Effector memory CD4-positive, alpha-beta T cell (primary cell): ENCODE data around the gene ENAH.

Experiments
- DNase-seq, 3 donors: peaks; one replicate each; pipeline ENCODE4 v3.0.0-alpha.2; 2020
- H3K27ac ChIP-seq: 2 replicates; pipeline ENCODE4 v1.7.0; 2013; ENCODE audit warnings: mild to moderate bottlenecking, low read length, moderate library complexity; ENCODE audit not compliant: insufficient read depth, poor library complexity, severe bottlenecking
- H3K27me3 ChIP-seq: replicated peaks from 2 replicates; pipeline ENCODE4 v1.7.0; 2013; ENCODE audit warnings: mild to moderate bottlenecking, low read length; ENCODE audit not compliant: insufficient read depth, control insufficient read depth, poor library complexity, severe bottlenecking
- H3K36me3 ChIP-seq: 2 replicates; pipeline ENCODE4 v1.7.0; 2013; ENCODE audit warnings: mild to moderate bottlenecking, low read length, moderate library complexity; ENCODE audit not compliant: control insufficient read depth, insufficient read depth
- H3K4me1 ChIP-seq: 2 replicates; pipeline ENCODE4 v1.7.0; 2013; ENCODE audit warnings: low read length, mild to moderate bottlenecking; ENCODE audit not compliant: control insufficient read depth, insufficient read depth, poor library complexity, severe bottlenecking
- H3K4me3 ChIP-seq: 2 replicates; pipeline ENCODE4 v1.7.0; 2013; ENCODE audit warnings: low read length, low read depth, mild to moderate bottlenecking; ENCODE audit not compliant: insufficient read depth, poor library complexity, severe bottlenecking
- H3K9me3 ChIP-seq: 2 replicates; pipeline ENCODE4 v1.7.0; 2013; ENCODE audit warnings: mild to moderate bottlenecking, low read length, moderate library complexity; ENCODE audit not compliant: control insufficient read depth

Gene ENAH

GRCh38 chr1:225485991-225486530 lies 166.9 kb downstream of the ENAH start:
- Histone ChIP-seq H3K27me3 (no peaks in the 10 kb centered on the region), H3K9me3 (no peaks in the 10 kb centered on the region), H3K36me3 (no peaks in the 10 kb centered on the region), H3K4me1 (no peaks in the 10 kb centered on the region), H3K27ac (no peak overlapping the region), H3K4me3 (no peak overlapping the region)
- DNase-seq = no peak

DNA sequence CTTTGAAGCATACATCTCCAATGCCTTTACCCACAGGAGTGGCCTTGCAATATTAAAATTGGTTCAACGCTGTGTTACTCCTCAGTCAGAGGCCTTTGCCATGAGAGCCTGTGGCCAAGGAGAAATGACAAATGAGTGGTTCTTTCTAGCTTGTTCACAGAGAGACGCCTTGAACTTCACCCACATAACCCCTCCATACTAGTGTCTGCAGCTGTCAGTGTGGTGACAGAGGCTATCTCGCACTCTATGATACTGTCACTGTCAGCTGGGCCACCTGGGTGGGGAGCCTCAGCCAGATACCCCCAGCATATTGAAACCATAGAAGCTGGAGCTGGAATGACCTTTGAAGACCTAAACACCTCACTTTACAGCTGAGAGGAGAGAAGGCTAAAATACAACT lies 167.7 kb downstream of the ENAH start:
- Histone ChIP-seq H3K4me1 (no peaks in the 10 kb centered on the region), H3K4me3 (no peak overlapping the region), H3K9me3 (no peaks in the 10 kb centered on the region), H3K27me3 (no peaks in the 10 kb centered on the region), H3K27ac (no peak overlapping the region), H3K36me3 (no peaks in the 10 kb centered on the region)
- no peak for DNase-seq

DNA sequence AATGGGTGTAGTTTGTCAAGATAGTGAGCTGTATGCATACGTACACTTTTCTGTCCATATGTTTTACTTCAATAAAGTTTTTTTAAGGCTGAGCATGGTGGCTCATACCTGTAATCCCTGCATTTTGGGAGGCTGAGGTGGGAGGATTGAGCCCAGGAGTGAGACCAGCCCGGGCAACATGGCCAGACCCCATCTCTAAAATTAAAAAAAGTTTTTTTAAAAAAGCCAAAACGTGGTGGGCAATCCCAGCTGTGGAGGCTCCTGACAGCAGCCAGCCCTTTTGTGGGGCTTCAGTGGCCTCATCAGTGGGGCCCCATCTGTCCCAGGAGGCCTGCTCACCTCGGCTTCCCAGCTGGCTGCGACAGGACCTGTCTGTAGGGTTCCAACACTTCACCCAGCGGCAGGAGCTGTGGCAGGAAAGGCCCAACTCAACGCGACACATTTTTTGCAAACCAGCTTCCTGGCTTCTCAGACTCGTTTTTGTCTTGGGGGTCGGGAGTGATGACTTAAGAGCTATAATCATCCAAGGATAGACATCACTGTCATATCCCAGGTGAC lies 168.2 kb downstream of the ENAH start:
- no peaks in the 10 kb centered on the region for H3K27me3 ChIP-seq
- no peaks in the 10 kb centered on the region for H3K36me3 ChIP-seq
- DNase-seq = no peak
- H3K9me3 ChIP-seq = no peaks in the 10 kb centered on the region
- no peak overlapping the region for H3K4me3 ChIP-seq
- H3K4me1 ChIP-seq = no peaks in the 10 kb centered on the region
- no peak overlapping the region for H3K27ac ChIP-seq

DNA sequence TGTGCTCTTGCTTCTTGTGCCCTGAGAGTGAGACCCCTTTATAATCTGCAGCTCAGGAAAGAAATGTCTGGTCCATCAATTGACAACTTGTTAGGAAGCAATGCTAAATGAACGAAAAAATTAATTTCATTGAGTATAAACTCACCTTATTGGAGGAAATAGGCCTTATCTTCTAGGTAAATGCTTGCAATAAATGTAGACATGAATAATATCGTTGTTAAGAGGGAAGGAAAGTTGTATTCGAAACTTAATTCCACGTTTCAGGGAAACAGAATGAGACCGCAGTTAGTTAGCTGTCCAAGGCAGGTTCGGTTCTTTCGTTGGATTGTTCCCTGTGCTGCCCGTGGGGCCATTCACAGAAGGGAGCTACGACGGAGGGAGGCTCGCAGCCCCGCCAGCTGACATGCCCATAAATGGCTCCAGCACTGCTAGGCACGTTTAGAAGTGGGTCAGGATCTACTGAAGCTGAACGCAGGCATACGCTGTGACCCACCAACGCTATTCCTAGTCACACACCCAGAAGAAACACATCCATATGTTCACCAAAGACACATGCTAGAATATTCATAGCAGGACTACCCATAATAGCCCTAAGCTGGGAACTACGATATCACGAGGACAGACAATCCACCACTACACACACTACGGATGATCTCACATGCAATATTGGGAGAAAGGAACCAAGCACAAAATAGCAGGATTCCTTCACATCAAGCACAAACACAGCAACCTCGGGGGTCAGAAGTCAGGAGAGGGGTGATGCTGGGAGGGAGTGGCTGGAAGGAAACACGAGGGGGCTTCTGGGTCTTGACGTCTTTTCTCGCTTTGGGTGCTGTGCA lies 168.9 kb downstream of the ENAH start:
- Histone ChIP-seq H3K4me1 (no peaks in the 10 kb centered on the region), H3K27ac (no peak overlapping the region), H3K36me3 (no peaks in the 10 kb centered on the region), H3K9me3 (no peaks in the 10 kb centered on the region), H3K4me3 (no peak overlapping the region), H3K27me3 (no peaks in the 10 kb centered on the region)
- no peak for DNase-seq

DNA sequence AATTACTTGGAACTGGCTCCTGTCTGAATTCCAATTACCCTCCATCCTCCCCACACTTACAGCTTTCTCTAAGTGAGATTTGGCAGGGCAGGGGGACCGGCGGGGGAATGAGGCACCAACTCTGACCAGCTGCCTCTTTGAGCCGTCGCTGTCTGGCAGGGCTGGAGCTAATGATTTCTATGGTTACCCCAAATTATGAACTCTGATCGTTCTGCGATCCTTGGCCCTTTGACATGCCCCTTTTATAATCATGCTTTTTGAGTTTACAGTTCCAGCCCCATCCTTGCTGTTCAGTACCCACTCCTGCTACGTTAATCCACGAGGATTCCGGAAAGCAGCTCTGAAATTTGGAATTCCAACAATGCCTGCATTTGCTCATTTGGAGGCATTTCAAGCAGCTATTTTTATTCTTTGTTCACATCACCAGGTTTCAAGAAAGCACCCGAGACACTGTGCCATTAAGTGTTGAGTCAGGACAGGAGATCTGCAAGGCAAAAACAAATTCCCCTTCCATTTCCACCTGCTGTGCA lies 170.4 kb downstream of the ENAH start:
- no peak for DNase-seq
- Histone ChIP-seq H3K4me3 (no peak overlapping the region), H3K27me3 (no peaks in the 10 kb centered on the region), H3K36me3 (no peaks in the 10 kb centered on the region), H3K4me1 (peaks cover 8% of the 10 kb centered on the region), H3K9me3 (no peaks in the 10 kb centered on the region), H3K27ac (no peak overlapping the region)

GRCh38 chr1:225481738-225482137 lies 171.2 kb downstream of the ENAH start:
- H3K9me3 ChIP-seq = no peaks in the 10 kb centered on the region
- H3K4me1 ChIP-seq = peaks cover 9% of the 10 kb centered on the region

DNA sequence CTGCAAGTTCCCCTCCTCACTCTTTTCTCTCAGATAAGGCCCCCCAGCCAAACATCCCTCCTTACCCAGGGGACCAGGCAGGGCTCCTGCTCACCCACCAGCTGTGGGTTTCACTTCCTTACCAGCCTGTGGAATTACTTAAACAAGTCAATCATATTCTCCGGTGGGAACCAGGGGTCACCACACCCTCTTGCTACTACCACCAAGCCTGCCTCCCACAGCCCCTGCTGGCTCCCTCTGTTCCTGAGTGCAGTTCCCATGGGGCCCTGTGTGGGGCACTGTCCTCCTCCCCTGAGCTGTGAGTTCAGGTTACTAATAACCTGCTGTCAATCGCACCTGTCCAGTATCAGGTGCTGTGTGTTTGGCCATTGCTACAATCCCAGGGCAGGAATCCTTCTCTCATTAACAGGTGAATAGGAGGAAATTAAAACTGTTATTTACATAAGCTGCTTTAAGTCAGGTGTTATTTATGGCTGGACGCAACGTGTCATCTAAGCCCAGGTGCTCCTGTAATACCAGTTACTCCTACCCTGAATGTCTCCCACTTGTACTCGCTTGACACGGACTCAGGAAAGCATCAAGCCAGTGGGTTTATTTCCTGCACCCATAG lies 172.0 kb downstream of the ENAH start:
- H3K4me1 ChIP-seq = peaks cover 9% of the 10 kb centered on the region
- H3K9me3 ChIP-seq = no peaks in the 10 kb centered on the region
- no peaks in the 10 kb centered on the region for H3K36me3 ChIP-seq
- no peak for DNase-seq
- H3K27ac ChIP-seq = no peak overlapping the region
- H3K4me3 ChIP-seq = no peak overlapping the region
- H3K27me3 ChIP-seq = no peaks in the 10 kb centered on the region

More at GRCh38 chr1:225481738-225482137, 171.2 kb downstream of the ENAH start:
- H3K27ac ChIP-seq = no peak overlapping the region
- H3K4me3 ChIP-seq = no peak overlapping the region
- no peak for DNase-seq
- no peaks in the 10 kb centered on the region for H3K36me3 ChIP-seq
- no peaks in the 10 kb centered on the region for H3K27me3 ChIP-seq

DNA sequence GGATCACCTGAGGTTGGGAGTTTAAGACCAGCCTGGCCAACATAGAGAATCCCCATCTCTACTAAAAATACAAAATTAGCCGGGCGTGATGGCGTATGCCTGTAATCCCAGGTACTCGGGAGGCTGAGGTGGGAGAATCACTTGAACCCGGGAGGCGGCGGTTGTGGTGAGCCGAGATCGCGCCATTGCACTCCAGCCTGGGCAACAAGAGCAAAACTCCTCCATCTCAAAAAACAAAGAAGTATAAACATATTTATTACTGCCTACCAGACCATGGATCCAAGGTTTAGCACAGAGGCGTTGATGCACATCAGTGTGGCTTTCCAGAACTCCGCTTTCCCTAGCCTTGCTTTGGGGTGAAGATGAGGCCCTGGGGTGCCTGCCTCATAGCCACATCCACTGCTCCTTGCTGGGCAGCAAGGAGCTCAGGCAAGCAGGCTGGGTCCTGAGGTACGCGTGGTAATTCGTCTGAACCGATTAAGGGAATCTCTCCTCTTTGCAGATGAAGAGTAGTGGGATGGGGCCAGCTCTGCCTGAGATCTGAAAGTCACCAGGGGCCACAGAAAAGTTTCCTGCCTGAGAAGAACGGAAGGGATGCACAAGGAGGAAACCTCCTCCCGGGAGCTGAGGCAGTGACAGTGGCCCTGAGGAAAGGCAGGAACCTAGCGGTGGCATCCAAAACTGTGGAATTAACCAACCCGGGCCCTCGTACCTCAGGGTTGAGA lies 172.8 kb downstream of the ENAH start:
- no peak overlapping the region for H3K27ac ChIP-seq
- no peaks in the 10 kb centered on the region for H3K36me3 ChIP-seq
- DNase-seq = no peak
- H3K9me3 ChIP-seq = no peaks in the 10 kb centered on the region
- H3K4me3 ChIP-seq = no peak overlapping the region
- no peaks in the 10 kb centered on the region for H3K27me3 ChIP-seq
- peaks cover 12% of the 10 kb centered on the region for H3K4me1 ChIP-seq

- Histone ChIP-seq H3K4me1 (peaks cover 14% of the 10 kb centered on the region), H3K4me3 (no peak overlapping the region), H3K9me3 (no peaks in the 10 kb centered on the region), H3K27ac (no peak overlapping the region), H3K36me3 (no peaks in the 10 kb centered on the region), H3K27me3 (no peaks in the 10 kb centered on the region)
- DNase-seq = no peak
Measured at GRCh38 chr1:225479341-225479740, 173.6 kb downstream of the ENAH start.
